ENCODE measurements around the gene DRC7.

- no peak for TF ChIP-seq EZH2 (IDR thresholded peaks at IDR 0.05; ENCODE audit: insufficient read depth, poor library complexity, severe bottlenecking)
- TF ChIP-seq EZH2phosphoT487 (IDR thresholded peaks at IDR 0.05; ENCODE audit: insufficient read depth, low read depth), result no peak
Observed at GRCh38 chr16:57672824-57673223, 21.8 kb upstream of the DRC7 start.

All from GM23248 (cell line).